GM21515 (cell line): ENCODE data around the gene NKX2-2.
A peak's percentile ranks its signal among the peaks of the same experiment; 100 is the strongest.

ENCODE experiments used
- ATAC-seq: cut with Tn5 transposase; IDR thresholded peaks from one replicate; pipeline ENCODE4 v1.9.1; 2021; ENCODE audit not compliant: unreplicated experiment

The NKX2-2 gene

DNA sequence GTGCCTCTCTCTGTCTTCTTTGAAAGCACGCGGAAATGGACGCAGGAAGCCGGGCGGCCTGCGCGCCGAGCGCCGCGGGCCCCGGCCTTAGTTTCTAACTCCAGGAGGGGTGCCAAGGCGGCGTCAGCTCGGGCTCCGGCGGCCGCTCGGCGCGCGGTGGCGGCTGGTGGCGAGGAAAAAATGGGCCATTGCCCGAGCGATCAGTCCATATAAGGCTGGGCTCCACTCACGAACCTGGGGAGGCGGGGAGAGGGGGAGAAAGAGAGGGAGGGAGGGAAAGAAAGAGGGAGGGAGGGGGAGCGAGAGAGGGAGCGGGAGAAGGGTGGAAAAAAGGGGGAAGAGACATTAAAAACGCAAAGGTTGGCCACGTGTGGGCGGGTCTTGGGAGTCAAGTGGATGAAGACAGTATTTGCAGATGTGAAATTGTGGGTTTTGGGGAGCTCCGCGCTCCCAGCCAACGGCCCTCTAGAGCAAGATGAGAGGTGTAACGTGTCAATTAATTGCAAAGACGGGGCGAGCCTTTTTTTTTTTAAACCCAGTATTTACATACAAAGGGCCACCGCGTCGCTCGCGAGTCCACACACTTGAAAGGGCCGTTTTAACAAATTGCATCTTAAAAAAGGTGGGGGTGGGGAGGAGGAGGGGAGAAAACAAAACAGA lies at the start of gene NKX2-2:
Gene NKX2-2 (minus strand): TSS at position 184 of the 660 bp plus-strand sequence. CDS start 395 bp downstream, outside the sequence.
- no peak for ATAC-seq

DNA sequence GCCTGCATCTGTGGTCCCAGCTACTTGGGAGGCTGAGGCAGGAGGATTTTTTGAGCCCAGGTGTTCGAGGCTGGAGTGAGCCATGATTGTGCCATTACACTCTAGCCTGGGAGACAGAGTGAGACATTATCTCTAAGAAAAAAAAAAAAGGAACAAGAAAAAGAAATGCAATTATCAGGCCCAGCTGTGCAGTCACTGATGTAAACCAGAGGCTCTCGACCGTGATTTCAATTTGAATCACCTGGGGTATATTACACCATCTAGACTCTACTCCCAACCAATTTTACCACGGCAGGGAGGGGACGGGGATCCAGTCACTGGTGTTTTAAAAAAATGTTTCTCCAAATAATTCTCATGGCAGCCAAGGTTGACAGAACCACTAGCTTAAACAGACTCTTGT lies 48.8 kb upstream of the NKX2-2 start:
- ATAC-seq = no peak

DNA sequence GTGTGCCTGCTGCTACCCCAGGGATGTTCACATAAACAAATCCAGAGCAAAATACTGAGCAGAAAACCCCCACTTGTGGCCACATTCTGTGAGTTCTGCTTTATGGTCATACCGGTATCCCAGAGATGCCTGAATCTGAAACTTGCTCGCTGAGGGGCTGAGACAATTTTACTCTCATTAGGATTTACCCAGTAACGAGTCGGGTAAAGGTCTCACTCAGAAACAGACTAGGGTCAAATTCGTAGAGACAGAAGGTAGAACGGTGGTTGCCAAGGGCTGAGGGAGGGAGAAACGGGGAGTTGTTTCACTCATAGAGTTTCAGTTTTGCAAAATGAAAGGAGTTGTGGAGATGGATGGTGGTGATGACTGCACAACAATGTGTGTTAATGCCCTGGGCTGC lies 45.4 kb upstream of the NKX2-2 start:
- peak; percentile 65 for ATAC-seq

DNA sequence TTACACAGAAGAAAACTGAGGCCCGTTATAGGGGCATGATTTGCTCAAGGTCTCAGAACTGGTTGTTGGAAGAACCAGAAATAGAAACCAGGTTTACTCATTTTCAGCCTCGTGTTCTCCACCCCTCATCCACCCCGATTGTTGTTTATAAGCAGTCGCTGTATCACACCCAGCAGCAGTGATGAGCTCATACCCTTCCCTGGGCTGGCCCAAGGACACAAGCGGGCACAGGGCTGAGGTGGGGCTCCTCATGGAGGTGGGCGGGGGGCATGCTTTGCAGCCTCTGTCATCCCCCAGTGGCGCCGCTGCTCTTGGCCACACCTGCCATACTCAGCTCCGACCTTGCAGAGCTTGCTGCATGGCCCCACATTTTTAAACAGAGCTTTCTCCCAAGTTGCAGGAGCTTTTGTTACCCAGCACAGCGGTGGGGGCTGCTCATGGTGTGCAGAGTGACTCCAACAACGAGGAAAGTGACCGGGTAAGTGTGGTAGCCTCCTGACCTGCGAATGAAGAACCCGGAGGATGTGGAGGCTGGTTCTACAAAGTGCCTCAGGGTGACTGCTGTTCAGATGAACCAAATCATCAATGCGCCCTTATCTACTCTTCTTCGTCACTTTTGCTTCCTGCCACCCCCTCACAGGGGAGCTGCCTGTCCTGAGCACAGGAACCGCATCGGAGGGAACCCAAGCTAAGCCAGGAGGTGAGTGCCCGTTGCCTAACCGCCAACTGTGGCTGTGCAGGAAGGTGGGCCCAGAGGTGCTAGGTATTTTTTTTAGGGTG lies 43.6 kb upstream of the NKX2-2 start:
- ATAC-seq = no peak

DNA sequence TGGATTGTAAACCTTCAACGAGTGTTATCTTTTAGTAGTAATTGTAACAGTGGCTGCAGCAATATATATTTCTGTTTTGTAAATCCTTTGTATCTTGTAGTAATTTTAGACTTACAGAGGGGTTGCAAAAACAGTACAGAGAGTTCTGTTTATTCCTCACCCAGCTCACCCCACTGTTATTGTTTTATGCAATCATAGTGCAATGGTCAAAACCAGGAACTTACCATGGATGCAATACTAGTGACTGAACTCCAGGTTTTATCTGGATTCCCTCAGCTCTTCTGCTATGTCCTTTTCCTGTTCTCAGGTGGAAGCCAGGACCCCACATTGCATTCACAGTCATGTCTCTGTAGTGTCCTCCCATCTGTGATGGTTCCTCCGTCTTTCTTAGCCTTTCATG lies 42.5 kb upstream of the NKX2-2 start:
- ATAC-seq = no peak

DNA sequence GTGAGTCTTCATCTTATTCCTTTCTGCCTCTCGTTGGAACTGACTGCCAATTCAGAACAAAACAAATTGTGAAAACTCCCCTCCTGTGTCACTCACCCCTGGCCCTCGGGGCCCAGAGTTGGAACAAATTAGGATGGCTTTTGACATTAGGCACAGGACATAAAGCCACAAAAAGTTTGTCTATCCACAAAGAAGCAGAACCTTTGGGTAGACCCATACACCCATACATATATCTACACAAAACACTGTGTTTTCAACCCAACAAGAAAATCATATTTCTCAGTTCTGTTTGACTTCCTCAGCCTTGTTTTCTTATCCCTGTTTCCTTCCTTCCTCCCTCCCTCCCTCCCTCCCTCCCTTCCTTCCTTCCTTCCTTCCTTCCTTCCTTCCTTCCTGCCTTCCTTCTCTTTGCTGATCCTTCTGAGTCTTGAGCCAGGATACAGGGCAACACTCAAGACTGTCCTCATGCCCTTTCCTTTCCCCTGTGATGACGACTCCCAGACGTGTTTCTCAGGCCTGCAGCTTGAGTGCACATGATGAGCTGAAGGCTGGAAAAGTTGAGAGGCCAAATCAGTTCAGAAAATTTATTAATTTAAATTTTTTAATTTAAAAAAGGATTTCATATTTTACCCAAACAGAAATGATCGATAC lies 41.7 kb upstream of the NKX2-2 start:
- ATAC-seq = no peak

DNA sequence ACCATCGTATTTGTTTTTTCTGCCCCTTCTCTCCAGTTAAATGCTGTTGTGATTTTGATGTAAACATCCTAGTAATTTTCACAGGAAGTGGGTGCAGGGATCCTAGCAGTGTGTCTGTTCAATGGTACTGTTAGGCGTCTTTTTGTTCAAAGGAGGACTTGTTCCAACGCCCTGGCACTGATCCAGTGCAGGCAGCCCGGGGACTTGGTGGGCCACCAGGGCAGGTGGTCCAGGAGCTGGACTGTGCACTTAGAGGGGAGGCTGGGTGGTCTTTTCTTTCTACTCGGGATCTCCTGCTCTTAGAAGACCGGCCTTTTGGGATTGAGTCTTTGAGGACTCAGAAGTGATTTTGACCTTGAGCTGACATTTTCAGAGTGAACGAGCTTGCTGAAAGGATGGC lies 41.1 kb upstream of the NKX2-2 start:
- ATAC-seq = no peak

DNA sequence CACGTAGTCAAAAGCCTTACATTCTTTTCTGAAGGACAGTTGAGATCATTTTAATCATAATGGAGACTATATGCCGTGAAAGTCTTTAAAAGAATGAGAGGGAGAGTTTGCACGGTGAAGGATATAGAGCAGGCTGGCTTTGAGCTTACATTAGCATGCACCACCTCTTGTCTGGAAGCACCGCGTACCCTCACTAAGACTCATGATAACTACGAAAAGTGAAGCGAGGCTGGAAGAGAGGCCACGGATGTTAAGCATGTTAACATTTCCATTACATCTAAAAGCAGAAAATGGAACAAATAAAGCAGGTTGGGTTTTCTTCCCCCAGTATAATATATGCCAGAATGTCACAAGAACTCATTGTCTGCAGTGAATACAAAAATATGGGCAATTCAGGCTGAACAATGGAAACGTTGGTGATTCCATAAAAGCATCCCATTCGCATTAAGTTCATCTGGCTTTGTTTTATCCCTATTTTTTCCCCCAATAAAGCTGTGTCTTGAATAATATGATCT lies 40.6 kb upstream of the NKX2-2 start:
- ATAC-seq = no peak

DNA sequence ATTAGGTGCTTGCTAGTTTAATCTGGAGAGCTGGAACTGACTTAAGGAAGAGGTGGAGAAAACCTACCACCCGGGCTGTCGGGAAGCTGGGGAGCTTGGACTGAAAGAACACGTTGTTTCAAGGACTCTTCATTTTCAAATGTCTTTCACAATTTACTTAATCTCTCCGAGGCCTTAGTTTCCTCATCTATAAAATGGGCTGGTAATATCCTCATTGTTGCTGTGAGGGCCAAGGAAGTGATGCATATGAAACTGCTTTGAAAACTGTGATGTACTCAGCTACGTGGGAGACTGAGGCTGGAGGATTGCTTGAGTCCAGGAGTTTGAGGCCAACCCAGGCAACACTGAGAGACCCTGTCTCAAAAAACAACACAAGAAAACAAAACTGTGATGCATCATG lies 36.7 kb upstream of the NKX2-2 start:
- ATAC-seq = no peak

DNA sequence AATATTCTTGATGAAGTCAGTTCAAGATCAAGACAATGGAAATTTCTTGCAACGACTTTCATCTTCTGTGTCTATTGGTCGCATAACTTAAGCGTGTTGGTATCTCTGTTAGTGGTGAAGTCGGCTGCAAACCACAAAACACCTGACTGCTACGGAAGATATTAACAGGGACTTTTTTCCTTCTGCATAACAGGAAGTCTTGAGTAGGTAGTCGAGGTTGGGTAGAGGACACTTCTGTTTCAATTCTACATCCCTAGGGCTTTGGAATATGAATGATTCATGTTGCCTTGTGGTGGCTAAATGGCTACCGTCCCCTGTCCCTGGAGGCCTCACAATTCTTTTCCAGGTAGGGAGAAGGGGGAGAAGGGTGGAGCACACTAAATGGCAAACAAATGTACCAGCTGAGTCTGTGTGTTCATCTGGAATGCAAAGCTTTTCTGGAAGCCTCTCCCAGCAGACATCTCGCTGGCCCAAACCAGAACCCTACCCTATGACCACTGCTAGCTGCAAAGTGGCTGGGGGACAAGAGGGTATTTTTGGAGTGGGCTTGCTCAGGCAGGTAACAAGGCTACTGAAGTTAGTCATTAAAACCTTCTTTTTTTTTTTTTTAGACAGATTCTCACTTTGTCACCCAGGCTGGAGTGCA lies 34.6 kb upstream of the NKX2-2 start:
- ATAC-seq = no peak

DNA sequence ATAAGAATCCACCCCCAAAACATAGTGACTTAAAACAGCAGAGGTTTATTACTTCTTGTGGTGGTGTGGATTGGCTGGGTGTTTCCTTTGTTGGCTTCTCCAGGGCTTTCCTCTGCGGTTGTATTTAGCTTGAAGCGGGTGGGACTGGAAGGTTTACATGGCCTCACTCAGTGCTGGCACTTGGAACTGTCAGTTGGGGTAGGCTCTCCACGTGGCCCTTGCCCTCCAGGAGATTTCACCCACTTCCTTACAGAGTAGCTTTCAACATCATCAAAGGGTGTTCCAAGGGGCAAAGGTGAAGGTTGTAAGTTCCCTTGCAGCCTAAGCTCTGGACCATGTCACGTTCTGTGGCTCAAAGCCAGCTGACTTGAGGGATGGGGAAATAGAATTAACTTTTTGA lies 32.5 kb upstream of the NKX2-2 start:
- ATAC-seq = no peak

DNA sequence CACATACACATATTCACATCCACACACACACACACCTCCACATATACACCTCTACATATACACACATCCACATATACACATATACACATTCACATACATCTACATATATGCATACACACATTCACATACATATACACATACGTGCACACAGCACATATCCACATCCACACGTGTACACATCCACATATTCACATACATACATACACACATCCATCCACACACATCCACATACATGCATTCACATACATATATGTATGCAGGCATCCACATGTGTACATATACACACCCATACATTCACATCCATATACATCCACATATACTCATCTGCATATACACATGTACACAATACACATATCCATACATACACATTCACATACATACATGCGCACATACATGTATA lies 25.6 kb upstream of the NKX2-2 start:
- no peak for ATAC-seq

DNA sequence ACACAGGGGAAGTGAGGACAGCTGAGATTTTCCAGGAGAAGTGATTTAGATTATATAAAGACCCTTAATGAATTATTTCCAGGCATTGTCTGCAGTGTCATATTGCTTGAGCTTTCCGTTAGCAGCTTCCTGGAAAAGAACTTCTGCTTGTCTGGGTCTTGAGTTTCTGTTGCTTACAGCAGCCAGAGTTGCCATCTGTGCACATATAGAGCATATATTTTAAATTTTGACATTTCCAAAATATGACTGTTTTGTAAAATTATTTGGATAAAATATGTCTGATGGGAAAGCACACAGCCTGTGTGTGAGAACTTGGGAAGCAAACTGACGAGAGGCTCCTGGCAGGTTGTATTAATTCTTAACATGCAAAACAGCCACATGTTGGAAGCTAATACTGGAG lies 21.0 kb upstream of the NKX2-2 start:
- no peak for ATAC-seq

DNA sequence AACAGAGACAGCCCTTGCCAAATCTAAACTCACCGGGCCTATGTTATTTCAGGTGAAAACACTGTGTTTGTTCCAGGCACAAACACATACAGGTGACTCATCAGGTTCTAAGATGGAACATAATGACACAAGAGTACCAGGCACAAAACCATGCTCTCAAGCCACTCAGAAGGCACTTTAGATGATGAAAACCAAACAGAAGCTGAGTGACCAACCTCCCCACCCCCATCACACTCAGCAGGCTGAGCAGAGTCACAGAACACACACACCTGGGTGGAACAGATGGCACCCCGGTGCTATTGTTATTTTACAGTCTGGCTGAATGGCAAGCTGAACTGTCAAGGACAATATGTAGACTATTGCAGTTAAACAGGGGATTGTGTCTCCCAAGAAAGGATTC lies 20.6 kb upstream of the NKX2-2 start:
- ATAC-seq = no peak

DNA sequence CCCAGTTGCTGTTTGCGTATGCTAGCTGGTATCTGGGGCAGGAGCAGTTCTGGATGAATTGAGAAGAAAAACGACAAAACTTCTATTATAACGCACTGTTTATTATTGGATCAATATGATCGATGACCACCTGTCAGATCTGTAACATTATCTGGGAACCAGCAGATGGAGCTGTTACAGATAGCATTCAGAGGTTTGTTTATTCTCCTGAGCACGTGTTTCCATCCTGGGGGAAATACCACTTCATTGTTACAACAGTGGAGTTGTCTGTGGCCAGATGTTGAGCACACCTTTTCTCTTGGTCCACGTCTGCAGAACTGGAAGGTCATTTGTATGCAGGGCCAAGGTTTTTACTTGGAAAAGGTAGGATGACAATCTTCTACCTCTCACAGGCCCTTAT lies 16.0 kb upstream of the NKX2-2 start:
- no peak for ATAC-seq

DNA sequence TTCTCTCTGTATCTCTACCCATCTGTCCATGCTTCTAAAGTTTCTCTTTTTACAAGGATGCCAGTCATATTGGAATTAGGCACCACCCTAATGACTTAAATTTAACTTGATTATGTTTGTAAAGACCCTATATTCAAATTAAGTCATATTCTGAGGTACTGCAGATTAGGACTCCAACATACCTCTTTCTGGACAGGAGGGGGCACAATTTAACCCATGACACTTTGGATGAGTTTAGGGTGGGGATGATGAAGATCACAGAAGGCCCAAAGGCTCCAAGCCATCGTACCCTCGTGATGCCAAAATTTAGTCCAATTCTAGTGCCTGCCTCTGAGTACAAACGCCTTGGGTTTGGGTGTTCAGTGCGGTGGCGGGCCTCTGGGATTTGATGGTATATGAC lies 15.0 kb upstream of the NKX2-2 start:
- no peak for ATAC-seq

DNA sequence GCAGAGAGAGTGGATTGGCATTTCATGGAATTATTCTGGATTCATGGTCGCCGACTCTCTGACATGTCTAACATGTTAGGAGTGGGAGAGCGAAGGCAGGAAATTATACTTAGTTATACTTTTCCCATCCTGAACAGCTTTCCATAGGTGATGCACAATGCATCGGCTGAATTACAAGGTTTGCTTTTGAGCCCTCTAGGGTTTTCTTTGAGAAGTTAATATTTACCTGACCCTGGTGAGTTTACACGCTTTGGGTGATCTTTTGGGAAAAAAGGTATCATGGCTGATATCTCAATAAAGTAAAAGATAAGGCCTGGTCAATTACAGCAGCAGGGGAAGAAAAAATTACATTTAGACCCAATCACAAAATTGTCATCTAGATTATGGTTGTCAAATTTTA lies 14.0 kb upstream of the NKX2-2 start:
- no peak for ATAC-seq

DNA sequence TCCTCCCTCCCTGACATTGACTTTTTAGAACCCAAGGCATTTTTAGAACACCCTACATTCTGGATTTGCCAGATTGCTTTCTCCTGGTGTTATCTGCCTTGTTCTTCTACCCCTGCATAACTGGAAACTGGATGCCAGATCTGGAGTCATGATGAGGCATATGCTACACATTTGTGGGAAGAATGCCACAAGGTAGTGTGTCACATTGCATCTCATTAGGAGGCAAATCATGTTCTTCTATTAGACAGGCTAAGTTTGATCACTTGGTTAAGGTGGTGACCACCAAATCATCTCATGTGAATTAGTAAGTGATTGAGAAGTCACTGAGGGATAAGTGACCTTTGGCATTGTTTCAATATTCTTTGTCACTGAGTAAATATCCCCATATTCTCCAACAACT lies 12.9 kb upstream of the NKX2-2 start:
- no peak for ATAC-seq

DNA sequence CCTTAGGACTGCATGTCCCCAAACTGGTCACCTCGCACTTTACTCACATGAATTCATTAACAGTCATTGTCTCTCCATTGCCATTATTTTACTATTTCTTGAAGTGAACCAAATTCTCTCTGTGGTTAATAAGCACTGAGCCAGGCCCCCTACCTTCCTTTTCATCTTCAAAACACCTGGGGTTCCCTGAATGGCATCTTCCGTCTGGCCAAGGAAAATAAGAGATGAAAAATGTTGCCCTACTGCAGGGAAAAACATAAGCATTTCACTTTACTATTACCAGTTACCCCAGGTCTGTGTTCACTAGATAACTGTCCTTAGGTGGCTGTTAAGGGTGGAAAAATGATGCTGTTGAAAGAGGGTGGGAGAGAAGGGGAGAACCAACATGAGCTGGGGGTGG lies 10.0 kb upstream of the NKX2-2 start:
- no peak for ATAC-seq

DNA sequence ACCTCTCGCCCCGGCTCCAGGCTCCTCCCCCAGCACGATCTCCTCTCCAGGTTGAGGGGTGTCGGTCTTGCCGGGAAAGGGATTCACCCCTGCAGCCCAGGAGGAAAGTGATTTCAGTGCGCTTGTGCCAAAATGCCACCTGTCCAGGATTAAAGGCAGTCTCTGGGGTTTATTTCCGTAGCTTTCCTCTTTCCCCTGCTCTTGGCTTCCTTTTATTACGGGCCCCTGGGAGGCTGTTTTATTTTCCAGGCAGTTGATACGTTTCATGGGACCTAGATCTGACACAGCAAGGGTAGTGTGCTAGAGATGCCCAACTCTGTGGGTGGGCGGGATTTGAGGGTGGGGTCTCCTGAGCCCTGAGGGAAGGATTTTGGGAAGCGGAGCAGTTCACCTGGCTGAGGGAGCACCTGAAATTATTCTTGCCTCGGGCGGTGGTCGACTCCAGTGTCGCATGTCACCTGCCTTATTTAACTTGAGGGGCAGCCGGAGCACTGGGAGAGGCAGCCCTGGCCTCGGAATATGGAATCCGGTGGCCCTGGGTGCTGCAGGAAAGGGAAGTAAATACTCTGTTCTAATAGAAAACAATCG lies 9.5 kb upstream of the NKX2-2 start:
- no peak for ATAC-seq
